Ovary (tissue), 3 donors: ENCODE measurements around the gene SEMA4C.

Source experiments
- CTCF ChIP-seq, 3 donors: fragments of 450-650 bp in 2 of 3; fragments of 200-600 bp in 1 of 3; IDR thresholded peaks; one replicate each; pipeline versions ENCODE4 v1.5.1 to v1.8.0; 2016 to 2022; ENCODE audit warnings: antibody characterized with exemption in 3 of 3, mild to moderate bottlenecking in 1 of 3
- POLR2A ChIP-seq: fragments of 450-650 bp; IDR thresholded peaks from one replicate; pipeline ENCODE4 v1.6.1; 2017; ENCODE audit warnings: antibody characterized with exemption, mild to moderate bottlenecking, moderate library complexity
- donor health status: DM: no; HTN: no; CAD: no.

- TF ChIP-seq CTCF (IDR thresholded peaks at IDR 0.05): no peak
- TF ChIP-seq POLR2A: no peak
Observed at GRCh38 chr2:96819128-96819875, 50.6 kb downstream of the SEMA4C start.
